Muscle layer of colon (tissue), 2 donors: Measurements from ENCODE around the gene CCDC187.

ENCODE experiments used
- H3K27ac ChIP-seq: one replicate; pipeline ENCODE4 v1.7.0; 2013; ENCODE audit warnings: low read depth, mild to moderate bottlenecking, low read length, moderate library complexity
- H3K27me3 ChIP-seq, 2 donors: one replicate each; pipeline ENCODE4 v1.7.0; 2013; ENCODE audit warnings: low read length in 2 of 2, mild to moderate bottlenecking in 2 of 2; ENCODE audit not compliant: insufficient read depth in 2 of 2, control insufficient read depth in 1 of 2
- H3K36me3 ChIP-seq: one replicate; pipeline ENCODE4 v1.7.0; 2013; ENCODE audit warnings: mild to moderate bottlenecking, low read length; ENCODE audit not compliant: insufficient read depth
- H3K4me1 ChIP-seq: one replicate; pipeline ENCODE4 v1.7.0; 2013; ENCODE audit warnings: mild to moderate bottlenecking, low read length; ENCODE audit not compliant: insufficient read depth
- H3K4me3 ChIP-seq, 2 donors: one replicate each; pipeline ENCODE4 v1.7.0; 2013; ENCODE audit warnings: low read length in 2 of 2, low read depth in 1 of 2, mild to moderate bottlenecking in 1 of 2, moderate library complexity in 1 of 2
- H3K9ac ChIP-seq: one replicate; pipeline ENCODE4 v1.7.0; 2013; ENCODE audit warnings: low read length
- H3K9me3 ChIP-seq: one replicate; pipeline ENCODE4 v1.7.0; 2013; ENCODE audit warnings: mild to moderate bottlenecking, low read length
- donor health status: abdominal sarcoma.
- donor health status: Adenocarcinoma of cecum.

Gene CCDC187

DNA sequence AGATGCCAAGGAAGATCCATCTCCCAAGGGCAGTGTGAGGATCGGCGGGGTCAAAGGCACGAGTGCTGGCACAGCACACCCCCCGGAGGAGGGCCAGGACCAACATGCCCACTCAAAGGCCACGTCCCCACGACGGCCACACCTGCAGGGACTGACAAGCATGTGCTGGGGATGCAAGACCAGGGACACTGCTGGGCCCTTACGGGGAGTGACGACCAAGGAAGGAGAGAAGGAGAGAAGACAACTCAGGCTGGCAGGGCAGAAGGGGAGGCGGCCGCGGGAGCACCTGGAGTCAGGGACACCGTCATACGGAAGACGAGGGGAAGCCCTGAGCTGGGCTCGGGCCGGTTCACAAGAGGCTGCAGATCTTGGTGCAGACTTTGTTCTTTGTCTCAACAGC lies 68.7 kb downstream of the CCDC187 start:
- H3K27ac ChIP-seq = no peak overlapping the region
- H3K9ac ChIP-seq = no peak overlapping the region
- peaks cover 5% of the 10 kb centered on the region for H3K36me3 ChIP-seq
- no peaks in the 10 kb centered on the region for H3K27me3 ChIP-seq
- H3K4me1 ChIP-seq = no peaks in the 10 kb centered on the region
- no peak overlapping the region for H3K4me3 ChIP-seq
- no peaks in the 10 kb centered on the region for H3K9me3 ChIP-seq

DNA sequence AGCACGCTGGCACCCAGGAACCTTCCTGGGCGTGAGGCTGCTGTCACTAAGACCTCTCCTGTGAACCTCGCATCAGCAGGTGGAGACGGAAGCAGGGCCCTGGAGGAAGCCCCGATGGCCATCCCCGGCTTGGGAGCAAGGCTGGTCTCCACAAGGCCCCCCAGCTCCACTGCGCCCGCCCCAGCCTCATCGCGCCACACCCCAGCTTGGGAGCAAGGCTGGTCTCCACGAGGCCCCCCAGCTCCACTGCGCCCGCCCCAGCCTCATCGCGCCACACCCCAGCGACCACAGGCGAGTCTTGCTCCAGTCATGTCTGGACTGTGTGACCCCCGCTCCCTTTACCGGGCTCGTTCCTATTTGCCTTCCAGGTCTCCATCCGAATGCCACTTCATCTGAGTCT lies 69.3 kb downstream of the CCDC187 start:
- H3K36me3 ChIP-seq = peaks cover 5% of the 10 kb centered on the region
- no peaks in the 10 kb centered on the region for H3K27me3 ChIP-seq
- H3K27ac ChIP-seq = no peak overlapping the region
- H3K4me1 ChIP-seq = no peaks in the 10 kb centered on the region
- no peaks in the 10 kb centered on the region for H3K9me3 ChIP-seq
- no peak overlapping the region for H3K4me3 ChIP-seq
- no peak overlapping the region for H3K9ac ChIP-seq

DNA sequence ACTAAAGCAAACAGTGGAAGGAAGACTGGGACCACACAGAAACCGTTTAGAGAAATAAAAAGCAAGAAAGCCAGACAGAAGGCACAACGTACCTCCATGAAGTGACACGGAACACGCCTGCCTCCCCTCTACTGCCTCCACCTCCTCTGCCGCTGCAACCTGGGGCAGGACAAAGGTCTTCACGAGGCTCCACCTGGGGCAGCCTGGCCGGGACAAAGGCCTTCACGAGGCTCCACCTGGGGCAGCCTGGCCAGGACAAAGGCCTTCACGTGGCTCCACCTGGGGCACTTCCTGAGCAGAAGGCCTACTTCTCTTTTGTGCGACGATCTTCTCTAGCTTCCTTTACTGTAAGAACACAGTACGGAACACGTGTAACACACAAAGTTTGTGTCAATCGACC lies 70.0 kb downstream of the CCDC187 start:
- Histone ChIP-seq H3K4me1 (no peaks in the 10 kb centered on the region), H3K4me3 (no peak overlapping the region), H3K27ac (no peak overlapping the region), H3K36me3 (peaks cover 5% of the 10 kb centered on the region), H3K9me3 (no peaks in the 10 kb centered on the region), H3K27me3 (no peaks in the 10 kb centered on the region), H3K9ac (no peak overlapping the region)

DNA sequence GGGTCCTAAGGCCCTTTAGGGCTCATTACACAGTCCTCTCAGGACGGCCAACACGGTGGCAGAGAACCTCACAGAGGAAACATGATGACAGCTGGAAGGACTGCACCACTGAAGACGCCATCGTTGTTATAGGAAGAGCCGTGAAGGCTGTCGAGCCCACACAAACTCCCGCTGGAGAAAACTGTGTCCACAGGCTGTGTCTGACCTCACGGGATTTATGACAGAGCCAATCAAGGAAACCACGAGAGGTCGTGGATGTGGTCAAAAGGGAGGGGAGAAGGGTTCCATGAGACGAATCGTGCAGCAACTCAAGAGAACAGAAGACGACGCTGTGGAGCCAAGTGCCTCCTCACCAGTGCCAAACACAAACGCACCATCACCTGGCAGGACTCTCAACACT lies 70.5 kb downstream of the CCDC187 start:
- peaks cover 5% of the 10 kb centered on the region for H3K36me3 ChIP-seq
- no peak overlapping the region for H3K4me3 ChIP-seq
- no peaks in the 10 kb centered on the region for H3K4me1 ChIP-seq
- no peaks in the 10 kb centered on the region for H3K27me3 ChIP-seq
- no peak overlapping the region for H3K27ac ChIP-seq
- no peak overlapping the region for H3K9ac ChIP-seq
- H3K9me3 ChIP-seq = no peaks in the 10 kb centered on the region

DNA sequence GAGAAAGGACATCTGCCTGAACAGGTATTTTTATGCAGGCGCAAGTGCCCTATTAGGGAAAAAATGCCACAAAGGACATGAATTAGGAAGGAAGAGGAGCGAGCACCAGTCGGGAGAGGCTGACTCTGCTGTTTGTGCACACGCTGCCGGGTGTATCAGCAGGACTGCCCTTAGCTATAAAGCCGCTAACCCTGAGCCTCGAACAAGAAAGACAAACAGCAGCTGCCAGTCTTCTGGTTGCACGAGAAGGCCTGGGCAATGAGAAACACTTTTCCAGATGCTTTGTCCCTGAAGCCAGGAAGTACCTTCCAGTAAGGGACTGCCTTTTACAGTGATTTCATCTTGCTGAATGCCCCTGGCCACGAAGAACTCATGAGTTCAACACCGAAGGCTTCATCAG lies 70.9 kb downstream of the CCDC187 start:
- peaks cover 5% of the 10 kb centered on the region for H3K36me3 ChIP-seq
- H3K4me1 ChIP-seq = no peaks in the 10 kb centered on the region
- no peak overlapping the region for H3K9ac ChIP-seq
- H3K27me3 ChIP-seq = no peaks in the 10 kb centered on the region
- H3K4me3 ChIP-seq = no peak overlapping the region
- H3K27ac ChIP-seq = no peak overlapping the region
- H3K9me3 ChIP-seq = no peaks in the 10 kb centered on the region

DNA sequence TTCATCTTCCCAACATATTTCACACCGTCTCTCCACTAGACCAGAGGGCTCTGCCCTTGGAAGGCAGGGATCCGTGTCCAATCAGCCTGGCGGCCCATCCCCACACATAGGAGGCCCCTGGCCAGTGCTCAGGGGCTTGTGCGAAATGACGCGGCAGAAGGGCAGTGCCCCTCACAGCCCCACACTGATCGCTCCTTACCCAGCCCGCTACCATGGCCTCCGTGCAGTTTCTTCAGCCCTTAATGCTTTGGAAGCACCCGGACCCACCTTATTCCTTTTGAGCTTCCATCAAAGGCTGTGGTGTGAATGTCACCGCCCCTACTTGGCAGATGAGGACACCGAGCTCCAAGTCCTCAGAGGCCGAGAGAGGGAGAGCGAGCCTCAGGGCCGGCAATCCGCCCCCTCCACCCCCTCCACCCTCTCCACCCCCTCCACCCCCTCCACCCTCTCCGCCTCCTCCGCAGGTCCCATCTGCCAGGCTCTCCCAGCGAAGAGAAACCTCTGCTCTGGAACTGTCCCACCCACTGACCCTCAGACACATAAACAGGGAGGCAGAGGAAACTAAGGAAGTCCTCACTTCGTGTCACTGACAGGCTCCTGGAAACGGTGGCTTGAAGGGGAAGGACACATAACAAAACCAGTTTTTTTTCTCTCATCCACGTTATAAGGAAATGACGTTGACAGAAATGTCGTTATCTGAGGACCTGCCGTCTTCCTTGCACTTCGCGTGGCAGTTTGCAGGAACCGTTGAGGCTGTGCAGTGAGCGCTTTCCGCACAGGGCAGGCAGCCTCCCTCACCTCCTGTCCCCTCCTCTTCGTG lies 72.2 kb downstream of the CCDC187 start:
- H3K36me3 ChIP-seq = peaks cover 5% of the 10 kb centered on the region
- H3K4me3 ChIP-seq = no peak overlapping the region
- H3K9me3 ChIP-seq = no peaks in the 10 kb centered on the region
- no peak overlapping the region for H3K9ac ChIP-seq
- no peaks in the 10 kb centered on the region for H3K4me1 ChIP-seq
- H3K27ac ChIP-seq = no peak overlapping the region
- no peaks in the 10 kb centered on the region for H3K27me3 ChIP-seq

DNA sequence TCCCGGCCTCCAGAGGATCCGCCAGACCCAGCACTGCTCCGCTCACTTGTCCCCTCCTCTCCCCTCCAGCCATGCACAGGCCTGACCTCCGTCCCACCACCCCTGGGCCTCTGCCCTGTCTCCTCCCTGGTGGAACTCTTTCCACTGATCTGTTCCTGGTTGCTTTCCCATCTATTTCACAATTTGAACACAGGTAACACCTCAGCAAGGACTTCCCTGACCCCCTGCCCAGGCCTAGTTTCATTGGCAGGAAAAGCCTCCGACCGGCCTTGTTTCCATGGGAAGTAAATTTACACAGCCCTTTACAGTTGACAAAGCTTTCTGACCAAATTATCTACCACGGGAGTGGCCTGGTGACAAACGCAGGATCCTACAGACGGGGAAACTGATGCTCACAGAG lies 73.1 kb downstream of the CCDC187 start:
- no peaks in the 10 kb centered on the region for H3K9me3 ChIP-seq
- H3K9ac ChIP-seq = no peak overlapping the region
- H3K4me1 ChIP-seq = no peaks in the 10 kb centered on the region
- H3K27me3 ChIP-seq = no peaks in the 10 kb centered on the region
- H3K27ac ChIP-seq = no peak overlapping the region
- no peak overlapping the region for H3K4me3 ChIP-seq
- peaks cover 9% of the 10 kb centered on the region for H3K36me3 ChIP-seq

DNA sequence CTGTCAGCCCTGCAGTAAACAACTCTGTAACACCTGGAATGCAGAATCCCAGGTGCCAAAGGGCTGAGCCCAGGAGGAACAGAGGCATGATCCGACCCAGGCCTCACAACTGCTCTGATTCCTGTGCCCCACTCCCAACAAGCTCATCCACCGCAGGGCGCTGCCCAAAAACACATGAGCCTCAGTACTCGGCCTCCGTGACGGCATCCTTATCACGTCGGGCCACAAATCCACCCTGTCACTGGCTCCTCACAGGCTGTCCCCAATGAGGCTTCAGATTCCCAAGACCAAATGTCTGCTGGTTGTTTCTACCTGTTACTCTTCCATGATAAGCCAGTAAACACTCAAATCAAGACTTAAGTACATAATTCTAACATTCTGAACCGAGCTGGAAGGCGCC lies 73.5 kb downstream of the CCDC187 start:
- peaks cover 5% of the 10 kb centered on the region for H3K36me3 ChIP-seq
- H3K9me3 ChIP-seq = no peaks in the 10 kb centered on the region
- no peak overlapping the region for H3K27ac ChIP-seq
- H3K9ac ChIP-seq = no peak overlapping the region
- H3K27me3 ChIP-seq = no peaks in the 10 kb centered on the region
- no peak overlapping the region for H3K4me3 ChIP-seq
- no peaks in the 10 kb centered on the region for H3K4me1 ChIP-seq

DNA sequence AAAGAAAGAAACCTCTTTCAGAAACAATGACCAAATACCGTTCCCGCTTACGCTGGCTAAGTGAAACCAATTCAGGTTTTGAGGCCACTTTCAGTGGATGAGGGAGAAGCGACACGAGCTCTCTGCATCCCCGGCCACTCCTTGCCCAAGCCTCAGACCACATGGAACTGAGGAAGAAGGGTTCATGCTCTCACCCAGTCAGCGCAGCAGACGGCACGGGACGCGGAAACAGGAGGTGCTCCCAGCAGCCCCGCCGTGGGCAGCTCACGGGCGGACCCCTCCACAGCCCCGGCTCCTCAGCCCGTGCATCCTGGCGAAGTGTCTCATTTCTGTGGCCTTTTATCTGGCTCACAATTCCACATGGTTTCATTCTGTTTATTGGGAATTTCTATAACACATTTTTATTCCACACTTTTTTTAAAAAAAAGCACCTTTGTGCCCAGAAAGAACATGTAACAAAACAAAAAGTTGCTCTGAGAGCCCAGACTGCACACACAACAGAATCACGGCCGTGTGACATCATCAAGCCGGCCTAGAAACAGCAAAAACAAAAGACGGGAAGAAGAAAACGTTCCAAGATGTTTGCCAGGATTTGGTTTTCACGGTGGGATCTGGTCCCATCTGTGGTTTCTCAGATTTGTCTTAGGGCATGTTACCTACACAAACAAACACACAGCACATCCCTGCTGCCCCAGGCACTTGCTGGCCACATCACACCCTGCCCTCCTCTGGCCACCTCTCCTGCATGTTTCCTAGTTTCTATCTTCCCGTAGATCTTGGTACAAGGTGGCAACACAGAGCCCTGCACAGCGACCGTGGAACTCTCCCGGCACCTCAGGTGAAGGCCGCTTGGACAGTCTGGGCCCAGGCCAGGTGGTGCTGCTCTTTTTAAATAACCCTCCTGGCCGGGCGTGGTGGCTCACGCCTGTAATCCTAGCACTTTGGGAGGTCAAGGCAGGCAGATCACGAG lies 74.5 kb downstream of the CCDC187 start:
- no peak overlapping the region for H3K4me3 ChIP-seq
- no peaks in the 10 kb centered on the region for H3K4me1 ChIP-seq
- H3K36me3 ChIP-seq = peaks cover 4% of the 10 kb centered on the region
- no peak overlapping the region for H3K27ac ChIP-seq
- H3K9ac ChIP-seq = no peak overlapping the region
- H3K27me3 ChIP-seq = no peaks in the 10 kb centered on the region
- no peaks in the 10 kb centered on the region for H3K9me3 ChIP-seq

DNA sequence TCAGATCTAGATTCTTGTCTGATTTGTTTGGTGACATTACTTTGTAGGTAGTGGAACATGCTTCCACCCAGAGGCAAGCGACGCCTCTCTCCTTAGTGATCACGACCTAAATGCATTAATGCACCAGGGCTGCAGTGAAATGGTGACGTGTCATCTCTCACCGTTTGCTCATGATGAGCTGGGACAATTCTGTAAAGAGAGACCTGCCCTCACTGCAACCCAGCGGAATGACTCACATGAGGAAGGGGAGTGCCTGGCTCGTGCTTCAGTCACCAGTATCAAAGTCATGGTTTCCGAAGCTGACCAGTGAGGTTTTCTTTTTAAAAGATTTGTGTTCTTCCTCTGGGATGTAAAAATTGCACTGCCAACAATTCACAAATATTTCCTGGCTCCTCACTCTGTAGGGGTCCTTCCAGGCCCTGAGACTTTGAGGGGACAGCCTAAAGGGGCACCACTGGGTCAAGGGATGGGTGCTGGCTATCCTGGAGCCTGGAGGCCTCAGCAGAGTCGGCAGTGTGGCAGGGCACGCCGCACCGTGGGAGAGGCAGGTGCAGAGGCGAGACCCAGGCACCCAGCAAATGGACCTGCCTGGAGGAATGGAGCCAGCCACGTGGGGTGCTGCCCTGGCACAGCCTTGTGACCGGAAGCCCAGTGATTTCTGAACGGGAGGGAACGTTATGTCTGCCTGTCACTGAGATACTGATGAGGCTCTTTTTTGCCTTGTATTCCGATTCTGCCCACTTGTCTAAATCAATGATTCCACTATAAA lies 75.6 kb downstream of the CCDC187 start:
- no peaks in the 10 kb centered on the region for H3K9me3 ChIP-seq
- no peak overlapping the region for H3K27ac ChIP-seq
- H3K9ac ChIP-seq = no peak overlapping the region
- H3K27me3 ChIP-seq = no peaks in the 10 kb centered on the region
- H3K4me1 ChIP-seq = no peaks in the 10 kb centered on the region
- no peak overlapping the region for H3K4me3 ChIP-seq
- H3K36me3 ChIP-seq = peaks cover 12% of the 10 kb centered on the region
